T follicular helper cell (primary cell): ENCODE measurements around the gene FUT8.
A peak's percentile ranks its signal among the peaks of the same experiment; 100 is the strongest.

Experiments used
- DNase-seq: peaks from one replicate; pipeline ENCODE4 v3.0.0-alpha.2; 2020; ENCODE audit warnings: low read depth
- total RNA-seq, 2 experiments: gene quantifications; one replicate each; lab custom pipeline; 2026; lab: John Stamatoyannopoulos, UW

Gene FUT8
- 19.3 to 43.7 reads per million in 2 experiments for total RNA-seq

DNA sequence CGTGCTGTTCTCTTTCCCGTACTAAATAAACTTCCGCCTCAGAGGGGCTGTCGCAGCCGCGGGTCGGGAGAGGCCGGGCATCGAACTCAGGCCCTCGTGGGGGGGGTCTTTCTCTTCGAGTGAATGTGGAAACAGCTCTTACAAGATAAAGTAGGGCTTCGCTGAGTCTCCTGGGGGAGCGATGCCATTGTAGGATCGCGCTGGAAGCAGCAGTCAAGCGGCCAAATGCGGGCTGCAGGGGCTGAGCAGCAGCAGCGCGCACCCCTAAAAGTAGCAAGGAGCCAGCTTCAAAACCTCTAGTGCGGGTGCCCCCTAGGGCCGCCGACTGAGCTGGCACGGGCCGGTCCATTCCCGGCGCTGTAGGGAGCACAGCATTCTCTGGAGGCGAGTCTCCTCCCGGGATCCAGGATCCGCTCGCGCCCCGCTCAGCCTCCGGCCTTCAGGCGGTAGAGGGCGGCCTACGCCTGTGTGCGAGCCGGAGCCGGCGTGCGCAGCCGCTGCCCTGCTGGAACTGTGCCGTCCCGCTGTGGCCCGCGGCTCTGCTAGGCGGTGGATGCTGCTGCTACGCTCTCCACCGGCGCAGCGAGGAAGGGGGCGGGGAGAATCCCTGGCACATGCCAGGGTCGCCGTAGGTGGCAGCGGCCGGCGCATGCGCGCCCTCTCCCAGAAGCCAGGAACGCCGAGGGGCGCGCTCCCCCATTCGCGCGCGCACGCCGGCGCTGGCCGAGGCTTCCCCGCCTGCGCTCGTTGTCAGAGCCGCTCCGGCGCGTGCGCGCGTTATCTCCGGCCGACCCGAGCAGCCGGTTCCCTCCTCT, at the start of gene FUT8:
Gene FUT8, plus strand, starts transcription at position 699 of the 815 bp plus-strand sequence. CDS start 148,834 bp downstream, outside the sequence.
- DNase-seq, result peak; percentile 93

DNA sequence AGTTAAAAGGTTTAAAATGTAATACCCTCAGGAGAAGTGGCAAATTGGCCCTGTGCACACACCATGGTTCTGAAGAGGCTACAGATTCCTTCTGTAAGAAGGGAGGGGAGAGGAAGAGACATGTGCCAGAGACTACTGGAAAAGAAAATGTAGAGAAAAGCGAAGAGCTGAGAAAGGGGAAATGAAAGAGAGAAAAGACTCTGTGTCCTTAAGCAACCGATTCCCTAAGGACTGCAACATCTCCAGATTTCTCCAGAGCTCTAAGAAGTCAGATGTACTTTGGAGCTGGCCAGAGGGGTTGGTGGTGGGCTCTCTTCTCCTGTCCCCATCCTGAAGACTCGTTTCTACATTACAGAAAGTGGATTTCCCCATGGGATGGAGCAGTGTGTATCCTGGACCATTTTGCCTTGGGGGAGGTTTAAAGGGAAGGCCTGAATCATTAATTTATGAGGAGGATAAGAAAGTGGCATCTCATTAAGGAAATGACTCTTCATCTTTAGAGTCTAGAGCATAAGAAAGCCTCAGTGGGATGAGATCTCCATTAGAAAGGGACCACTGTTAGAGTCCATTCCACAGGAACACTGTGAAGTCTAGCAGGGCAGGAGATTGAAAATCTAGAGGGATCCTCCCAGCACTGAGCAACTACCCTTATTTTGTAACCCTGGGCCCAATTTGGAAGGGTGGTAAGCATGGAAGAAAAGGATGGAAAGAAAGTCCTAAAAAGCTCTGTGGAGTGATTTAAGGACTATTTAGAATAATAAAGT, 45.5 kb upstream of the FUT8 start:
- no peak for DNase-seq

DNA sequence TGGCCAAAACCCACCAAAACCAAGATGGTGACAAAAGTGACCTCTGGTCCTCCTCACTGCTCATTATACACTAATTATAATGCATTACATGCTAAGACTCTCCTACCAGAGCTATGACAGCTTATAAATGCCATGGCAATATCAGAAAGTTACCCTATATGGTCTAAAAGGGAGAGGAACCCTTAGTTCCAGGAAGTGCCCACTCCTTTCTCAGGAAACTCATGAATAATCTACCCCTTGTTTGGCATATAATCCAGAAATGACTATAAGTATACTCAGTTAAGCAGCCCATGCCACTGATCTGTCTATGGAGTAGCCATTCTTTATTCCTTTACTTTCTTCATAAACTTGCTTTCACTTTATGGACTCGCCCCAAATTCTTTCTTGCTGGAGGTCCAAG, 43.0 kb upstream of the FUT8 start:
- DNase-seq, result no peak

DNA sequence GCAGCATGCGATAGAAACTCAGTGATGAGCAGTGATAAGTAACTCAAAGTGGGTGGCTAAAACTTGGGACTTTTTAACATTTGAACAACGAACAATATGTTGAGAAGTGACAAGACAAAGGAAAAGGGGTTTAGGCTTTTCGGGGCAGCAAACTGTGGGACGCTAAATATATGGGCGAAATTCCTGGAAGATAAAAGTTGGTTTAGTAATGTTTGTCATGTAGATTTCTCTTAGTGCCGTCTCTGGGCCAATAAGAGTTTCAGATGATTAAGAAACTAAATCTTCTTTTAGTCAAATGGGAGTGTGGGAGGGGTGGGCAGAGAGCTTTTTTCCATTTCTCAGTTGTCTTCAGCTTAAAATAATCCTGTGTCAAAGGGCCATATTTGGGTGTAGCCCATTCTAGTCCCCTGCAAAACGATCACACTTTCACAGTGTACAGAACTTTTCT, 41.7 kb upstream of the FUT8 start:
- no peak for DNase-seq

DNA sequence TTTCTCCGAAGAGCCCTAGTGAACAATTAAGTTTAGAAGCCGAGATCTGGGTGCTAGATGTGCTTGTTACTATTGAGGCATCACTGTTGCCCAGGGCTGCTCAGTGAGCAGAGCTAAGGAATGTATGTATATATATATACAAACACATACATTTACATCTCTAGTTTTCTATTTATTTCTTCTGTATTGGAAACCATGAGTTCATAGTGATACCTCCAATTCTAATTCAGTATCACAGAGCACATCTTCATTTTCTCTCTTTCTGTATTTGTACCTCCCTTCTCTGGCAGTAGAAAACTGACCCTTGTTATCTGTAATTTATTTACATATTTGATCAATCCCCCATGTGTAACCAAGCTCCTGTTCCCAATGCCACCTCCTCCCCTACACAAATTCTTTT, 40.7 kb upstream of the FUT8 start:
- DNase-seq, result no peak

DNA sequence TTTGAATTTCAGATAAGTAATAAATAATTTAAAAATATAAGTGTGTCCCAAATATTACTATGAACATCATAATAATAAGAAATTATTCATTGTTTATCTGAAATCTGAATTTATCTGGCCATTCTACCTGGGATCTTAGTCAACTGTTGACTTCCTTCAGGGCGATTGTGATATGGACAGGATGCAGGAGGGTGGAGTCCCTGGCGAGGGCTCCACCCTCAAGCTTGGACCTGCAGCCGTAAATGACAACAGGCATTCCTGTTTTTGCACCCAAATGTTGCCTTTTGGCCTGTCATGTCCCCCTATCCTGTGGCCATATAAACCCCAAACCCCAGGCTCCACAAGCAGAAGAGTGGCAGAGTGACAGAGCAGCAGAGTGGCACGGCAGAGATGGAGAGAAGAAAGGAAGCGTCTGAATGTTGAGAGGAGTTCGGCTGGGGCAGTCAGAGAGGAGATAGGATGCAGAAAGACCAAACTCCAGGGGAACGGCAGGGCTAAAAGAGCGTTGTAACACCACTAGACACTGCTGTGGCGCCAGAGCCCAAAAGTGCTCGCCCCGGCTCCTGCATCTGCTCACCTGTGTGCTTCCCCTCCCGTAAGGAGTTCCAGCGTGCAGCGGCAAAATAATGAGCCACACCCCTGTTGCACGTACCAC, 39.4 kb upstream of the FUT8 start:
- no peak for DNase-seq

DNA sequence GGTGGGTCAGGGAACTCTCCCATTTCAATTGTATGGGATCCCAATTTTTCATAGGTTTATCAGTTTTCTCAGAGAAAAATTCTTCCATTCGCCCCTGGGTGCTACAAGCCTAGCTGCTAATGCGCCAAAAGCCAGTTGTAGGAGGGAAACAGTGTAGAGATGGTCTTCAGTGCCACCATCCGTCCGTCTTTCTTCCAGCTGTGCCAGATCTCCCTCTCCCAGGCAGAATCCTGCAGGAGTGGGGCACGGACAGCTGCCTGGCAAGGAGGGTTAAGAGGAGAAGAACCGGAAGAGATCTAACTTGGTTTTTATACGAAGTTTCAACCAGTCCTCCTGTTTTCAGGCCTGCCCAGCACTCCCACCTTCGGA, 38.9 kb upstream of the FUT8 start:
- DNase-seq, result no peak

DNA sequence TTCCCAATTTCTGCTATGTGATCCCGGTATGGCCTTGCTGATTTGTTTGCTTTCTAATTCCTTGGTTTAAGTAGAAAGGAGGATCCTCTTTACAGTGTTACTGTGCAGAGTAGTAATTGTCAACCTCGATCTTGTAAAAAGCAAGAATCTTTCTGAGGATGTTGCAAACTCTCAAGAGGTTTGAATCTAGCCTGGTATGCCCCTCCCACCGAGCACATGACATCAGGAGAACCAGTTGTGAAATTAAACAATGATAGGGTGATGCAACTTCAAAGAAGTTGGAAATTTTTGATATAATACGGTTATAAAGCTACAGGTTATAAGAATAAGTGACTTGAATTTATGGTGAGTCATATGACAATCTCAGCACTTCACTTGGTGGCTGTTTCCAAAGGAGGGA, 35.0 kb upstream of the FUT8 start:
- no peak for DNase-seq

DNA sequence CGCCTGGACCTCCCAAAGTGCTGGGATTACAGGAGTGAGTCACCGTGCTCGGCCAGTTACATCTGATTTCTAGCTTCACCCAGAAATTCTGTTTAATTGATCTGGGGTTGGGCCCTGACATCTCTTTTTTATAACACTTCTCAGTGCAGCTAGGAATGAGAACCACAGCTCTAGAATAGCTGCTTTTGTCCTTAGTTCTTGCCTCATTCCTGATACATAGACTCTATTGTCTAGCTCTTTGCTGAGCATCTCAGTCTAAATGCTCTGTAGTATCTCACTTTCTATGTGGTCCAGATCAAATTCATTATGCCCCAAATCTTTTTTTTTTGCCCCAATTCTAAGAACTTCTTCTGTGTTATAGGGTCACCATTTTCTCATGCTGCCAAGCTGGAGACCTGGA, 29.9 kb upstream of the FUT8 start:
- DNase-seq, result no peak

DNA sequence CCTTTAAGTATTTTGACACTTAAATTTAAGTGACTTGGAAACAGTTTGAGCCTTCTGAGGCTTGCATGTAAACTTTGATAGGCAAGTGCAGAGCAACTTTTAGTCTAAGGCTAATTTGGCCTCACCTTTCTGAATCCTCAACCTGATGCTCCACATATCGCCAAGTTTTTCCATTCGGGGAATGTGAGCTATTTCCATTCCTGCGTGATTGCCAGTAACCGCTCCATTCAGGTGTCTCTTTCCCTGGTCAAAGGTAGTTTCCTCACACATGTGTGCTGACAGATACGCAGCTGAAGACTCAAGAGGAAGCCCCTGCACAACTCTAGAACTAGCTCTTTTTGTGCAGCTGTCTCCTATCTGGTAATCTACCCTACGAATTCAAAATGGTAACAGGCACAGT, 25.4 kb upstream of the FUT8 start:
- no peak for DNase-seq

DNA sequence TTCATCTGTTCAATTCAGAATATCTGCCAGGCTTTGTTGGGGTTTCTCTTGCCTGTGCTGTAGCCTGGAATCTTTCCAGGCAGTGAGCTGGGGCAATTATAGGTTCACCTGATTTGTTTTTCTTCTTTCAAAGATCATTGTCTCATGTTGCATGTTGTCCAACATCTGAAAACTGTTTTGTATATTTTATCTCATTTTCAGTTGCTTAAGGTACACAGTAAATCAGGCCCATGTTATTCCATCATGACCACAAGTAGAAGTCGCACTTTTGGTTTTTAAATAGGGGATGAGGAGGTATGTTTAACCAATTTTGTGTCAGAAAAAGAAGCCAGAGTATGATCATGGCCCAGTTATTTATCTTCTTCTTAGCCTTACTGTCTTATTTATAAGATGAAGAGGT, 24.9 kb upstream of the FUT8 start:
- no peak for DNase-seq

DNA sequence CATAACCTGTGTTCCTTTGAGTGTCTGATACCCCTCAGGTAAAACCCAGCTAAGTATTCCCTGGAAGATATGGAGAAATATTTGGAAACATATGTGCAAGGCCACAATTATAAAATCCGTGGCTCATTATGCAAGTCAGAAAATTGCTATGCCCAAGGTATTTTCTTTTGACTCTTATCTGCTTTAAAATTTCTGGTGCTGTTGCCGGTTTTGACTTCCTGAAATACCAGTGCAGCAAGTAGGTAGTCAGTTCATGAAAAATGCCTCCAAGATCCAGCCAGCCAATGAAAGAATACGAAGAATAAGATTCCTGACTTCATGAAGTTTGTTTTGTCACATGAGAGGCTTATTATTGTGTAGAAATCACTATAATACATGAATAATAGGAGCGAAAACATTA, 20.2 kb upstream of the FUT8 start:
- no peak for DNase-seq

DNA sequence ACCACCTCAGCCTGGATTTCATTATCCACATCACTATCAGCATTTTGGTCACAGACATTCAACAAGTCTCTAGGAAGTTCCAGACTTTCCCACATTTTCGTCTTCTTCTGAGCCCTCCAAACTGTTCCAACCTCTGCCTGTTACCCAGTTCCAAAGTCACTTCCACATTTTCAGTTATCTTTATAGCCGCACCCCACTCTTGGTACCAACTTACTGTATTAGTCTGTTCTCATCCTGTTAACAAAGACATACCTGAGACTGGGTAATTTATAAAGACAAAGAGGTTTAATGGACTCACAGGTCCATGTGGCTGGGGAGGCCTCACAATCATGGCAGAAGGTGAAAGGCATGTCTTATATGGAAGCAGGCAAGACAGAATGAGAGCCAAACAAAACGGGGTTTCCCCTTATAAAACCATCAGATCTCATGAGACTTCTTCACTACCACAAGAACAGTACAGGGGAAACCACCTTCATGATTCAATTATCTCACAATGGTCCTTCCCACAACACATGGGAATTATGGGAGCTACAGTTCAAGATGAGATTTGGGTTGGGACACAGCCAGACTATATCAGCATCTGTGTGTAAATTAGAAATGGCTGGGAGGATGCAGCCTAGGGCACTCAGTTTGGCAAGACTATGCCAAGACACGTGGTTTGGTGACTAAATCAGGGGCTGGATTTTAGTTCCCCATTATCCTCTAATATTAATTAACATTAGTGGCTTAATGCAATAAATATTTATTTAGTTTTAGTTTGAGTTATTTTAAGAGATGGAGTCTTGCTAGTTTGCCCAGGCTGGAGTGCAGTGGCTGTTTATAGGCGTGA, 16.2 kb upstream of the FUT8 start:
- no peak for DNase-seq

DNA sequence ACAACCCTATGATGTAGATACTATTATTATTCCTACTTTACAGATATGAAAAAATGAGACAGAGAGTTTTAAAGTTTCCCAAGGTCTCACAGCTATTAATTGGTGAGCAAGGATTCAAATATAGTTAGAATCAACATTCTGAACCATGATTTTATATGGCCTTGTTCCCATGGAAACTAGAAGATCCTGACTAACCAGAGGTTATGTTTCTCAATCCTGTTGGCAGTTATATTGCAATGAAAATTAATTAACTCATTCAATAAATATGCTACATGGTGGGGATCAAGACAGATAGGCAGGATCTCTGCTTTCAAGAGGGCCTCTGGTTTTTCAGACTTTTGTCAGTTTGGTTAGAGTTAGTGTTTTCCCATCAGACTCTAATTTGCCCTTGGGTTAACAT, 9.3 kb upstream of the FUT8 start:
- no peak for DNase-seq

DNA sequence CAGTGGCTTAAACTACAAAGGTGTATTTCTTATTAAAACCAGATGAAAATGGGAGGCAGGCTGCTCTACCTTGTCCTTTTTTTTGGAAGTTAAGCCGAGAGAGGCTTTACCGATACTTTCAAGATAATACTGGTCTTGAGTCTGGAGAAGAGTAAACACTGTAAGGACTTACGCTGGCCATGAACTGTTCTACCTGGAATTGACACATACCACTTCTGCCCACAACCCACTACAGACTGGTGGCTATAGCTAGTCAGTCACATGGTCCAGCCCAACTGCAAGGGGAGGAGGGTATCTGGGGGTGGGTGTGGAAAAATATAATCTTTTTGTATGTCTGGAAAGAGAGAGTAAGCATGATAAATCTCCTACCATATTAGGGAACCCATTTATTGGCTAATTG, 4.4 kb upstream of the FUT8 start:
- no peak for DNase-seq

DNA sequence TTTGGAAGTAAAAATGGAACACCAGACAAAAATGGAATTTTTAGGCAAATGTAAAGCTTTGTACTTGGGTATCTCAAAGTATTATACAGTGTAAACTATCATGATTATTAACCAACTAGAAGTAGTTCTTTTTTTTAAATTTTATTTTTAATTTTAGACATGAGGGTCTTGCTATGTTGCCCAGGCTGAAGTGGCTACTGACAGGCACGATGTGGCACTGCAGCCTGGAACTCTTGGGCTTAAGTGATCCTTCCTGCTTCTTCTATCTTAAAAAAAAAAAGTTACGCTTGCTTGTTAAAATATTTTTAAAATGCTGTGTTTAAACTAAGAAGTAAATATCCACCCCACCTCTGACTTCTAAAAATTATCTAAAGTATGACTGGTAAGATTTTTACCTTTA, 1.9 kb upstream of the FUT8 start:
- DNase-seq, result no peak

DNA sequence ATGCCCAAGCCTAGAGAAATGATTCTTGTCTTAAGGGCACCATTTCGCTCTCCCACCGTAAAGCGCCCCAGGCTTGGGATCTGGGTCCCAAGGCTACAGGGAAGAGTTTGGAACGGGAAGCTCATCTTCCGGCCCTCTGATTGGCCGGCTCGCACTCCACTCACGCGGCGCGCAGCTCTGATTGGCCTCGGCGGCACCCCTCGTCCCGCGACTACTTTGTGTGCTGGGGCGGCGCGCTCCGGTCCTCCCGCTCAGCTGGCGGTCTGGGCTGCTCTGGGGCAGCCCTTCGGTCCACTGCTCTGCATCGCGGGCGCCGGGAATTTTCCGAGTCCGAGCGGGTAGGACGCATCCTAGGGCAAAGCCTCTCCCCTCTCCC, 886 bp upstream of the FUT8 start:
- DNase-seq, result peak; percentile 72

DNA sequence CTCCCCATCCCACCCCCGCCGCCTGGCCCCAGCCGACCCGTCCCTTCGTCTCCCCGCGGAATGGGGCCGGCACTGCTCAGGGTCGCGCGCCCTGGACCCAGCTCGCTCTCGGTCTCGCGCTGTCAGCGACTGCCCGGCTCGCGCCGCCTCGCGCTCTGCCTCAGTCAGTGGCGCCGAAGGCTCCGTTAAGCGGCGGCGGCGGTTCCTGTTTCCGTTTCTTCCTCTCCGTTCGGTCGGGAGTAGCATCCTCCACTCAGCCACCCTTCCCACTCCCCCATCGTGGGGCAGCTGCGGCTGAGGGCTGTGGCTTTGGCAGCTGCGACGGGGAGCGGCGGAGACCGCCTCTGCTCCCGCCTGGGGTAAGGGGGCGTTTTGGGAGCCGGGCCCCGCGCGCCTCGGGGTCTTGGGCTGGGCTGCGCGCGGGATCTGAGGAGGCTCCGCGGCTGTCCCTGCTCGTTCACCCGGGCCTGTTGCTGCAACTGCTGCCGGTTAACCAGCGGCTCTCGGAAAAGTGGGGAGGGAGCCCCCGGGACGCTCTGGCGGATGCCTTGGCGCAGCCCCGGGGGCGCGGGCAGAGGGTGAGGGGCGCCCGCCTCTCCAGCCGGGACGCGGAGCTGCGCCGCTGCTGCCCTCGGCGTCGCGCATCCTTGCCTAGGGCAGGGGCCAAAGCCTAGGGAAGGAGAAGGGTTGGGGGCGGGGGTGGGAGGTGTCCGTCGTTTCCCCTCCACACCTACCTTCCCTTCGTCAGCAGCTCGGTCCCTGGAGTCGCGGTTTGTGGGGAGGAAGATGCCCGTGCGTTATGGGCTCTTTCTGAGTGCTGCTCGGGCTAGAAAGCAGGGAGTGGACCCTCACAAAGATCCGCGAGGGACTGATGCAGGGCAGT, 567 bp downstream of the FUT8 start:
- DNase-seq, result peak; percentile 45

DNA sequence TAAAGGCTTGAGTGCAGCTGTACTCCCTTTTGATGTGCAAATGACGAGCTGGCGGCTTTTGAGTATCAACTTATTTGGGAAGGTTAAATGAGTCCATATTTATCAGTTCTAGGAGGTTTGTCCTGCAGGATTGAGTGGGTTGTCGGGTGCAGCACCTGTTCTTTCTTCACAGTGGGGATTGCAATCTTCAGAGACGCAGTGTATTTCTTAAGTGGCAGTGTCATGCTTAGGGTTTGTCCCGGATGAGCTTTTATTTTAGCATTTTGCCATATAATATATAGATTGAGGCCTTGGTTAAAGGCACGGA, 1.2 kb downstream of the FUT8 start:
- DNase-seq, result no peak

DNA sequence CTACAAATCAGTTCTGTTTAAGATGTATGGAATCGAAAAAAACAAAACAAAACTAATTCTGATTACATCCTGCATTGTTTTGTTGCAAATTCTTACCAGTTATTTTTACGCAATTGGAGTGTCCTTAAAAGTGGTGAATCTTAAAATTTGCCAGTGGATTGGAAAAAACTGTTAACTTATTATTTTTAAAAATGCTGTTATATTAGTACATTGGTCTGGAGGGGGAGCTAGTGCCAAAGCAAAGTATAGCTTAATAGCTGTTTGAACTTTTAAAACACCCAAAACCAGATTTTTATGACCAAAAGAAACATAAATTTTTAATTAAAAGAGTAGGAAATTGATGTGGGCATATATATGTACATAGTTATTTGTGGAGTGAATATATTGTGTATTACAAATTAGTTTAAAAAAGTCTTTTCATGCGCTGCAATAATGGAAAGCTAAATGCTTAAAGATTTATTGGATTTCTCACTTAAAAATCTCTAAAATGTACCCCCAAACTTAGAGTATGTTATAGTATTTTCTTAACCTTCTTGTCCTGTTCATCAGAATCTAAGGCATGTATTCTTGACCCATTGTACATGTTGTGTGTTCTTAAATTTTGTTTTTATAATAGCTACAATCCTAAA, 2.5 kb downstream of the FUT8 start:
- DNase-seq, result no peak

DNA sequence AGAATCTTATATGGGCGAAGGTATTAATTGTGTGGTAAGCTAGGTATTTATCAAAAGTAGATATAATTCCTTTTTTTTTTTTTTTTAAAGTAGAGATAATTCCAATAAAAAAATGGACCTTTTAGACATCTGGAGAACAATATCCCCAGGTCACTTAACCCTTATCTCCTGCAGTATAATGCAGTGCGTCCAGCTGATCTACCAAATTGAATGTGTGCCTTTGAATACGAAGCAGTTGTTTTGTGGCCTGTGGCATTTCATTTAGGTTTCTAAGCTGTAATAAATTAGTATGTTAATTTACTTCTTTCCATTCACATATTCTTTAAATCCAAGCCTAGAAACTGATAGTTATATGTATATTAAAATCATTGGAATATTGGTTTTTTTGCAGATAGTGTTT, 3.1 kb downstream of the FUT8 start:
- DNase-seq, result no peak
